HUDEP-2 (cell line): ENCODE data around the gene MRTFB.

Source experiments
- DNase-seq, 76 experiments: peaks; one replicate each; lab custom pipeline; 2025; ENCODE audit not compliant: unreplicated experiment in 76 of 76; lab: John Stamatoyannopoulos, UW

The MRTFB gene

GRCh38 chr16:14283786-14284185 lies 212.7 kb downstream of the MRTFB start:
- no peak for DNase-seq

GRCh38 chr16:14284371-14284770 lies 213.3 kb downstream of the MRTFB start:
- DNase-seq, result no peak

- DNase-seq, result peak in 13 of 76 experiments; percentile 50 to 69 (median 63)
These were observed 213.9 kb downstream of the MRTFB start for GRCh38 chr16:14284930-14285512.

- DNase-seq, result peak; percentile 22 to 97 (median 89)
These were observed 214.6 kb downstream of the MRTFB start for GRCh38 chr16:14285513-14286367.

- DNase-seq, result peak in 10 of 76 experiments; percentile 15 to 68 (median 44)
These were observed 215.5 kb downstream of the MRTFB start for GRCh38 chr16:14286368-14287230.

GRCh38 chr16:14289692-14290340 lies 218.7 kb downstream of the MRTFB start:
- peak in 32 of 76 experiments; percentile 3 to 52 (median 18) for DNase-seq

GRCh38 chr16:14291286-14291685 lies 220.2 kb downstream of the MRTFB start:
- no peak for DNase-seq

- no peak for DNase-seq
These were observed 221.1 kb downstream of the MRTFB start for GRCh38 chr16:14292051-14292825.

- no peak for DNase-seq
These were observed 225.5 kb downstream of the MRTFB start for GRCh38 chr16:14296663-14297062.

- DNase-seq, result no peak
These were observed 227.4 kb downstream of the MRTFB start for GRCh38 chr16:14298374-14299122.

- peak in 64 of 76 experiments; percentile 7 to 72 (median 39) for DNase-seq
These were observed 229.6 kb downstream of the MRTFB start for GRCh38 chr16:14300705-14301168.

- DNase-seq, result peak in 2 of 76 experiments; percentile 15 to 31
These were observed 230.3 kb downstream of the MRTFB start for GRCh38 chr16:14301169-14302030.

GRCh38 chr16:14302031-14302398 lies 230.9 kb downstream of the MRTFB start:
- DNase-seq, result peak in 32 of 76 experiments; percentile 8 to 60 (median 26)

- no peak for DNase-seq
These were observed 231.5 kb downstream of the MRTFB start for GRCh38 chr16:14302399-14303181.

- no peak for DNase-seq
These were observed 232.1 kb downstream of the MRTFB start for GRCh38 chr16:14303182-14303618.

GRCh38 chr16:14303639-14304394 lies 232.7 kb downstream of the MRTFB start:
- DNase-seq, result no peak
